ENCODE results near the gene CNTNAP3.
"Not testable (repeated sequence)": the region's sequence is repeated elsewhere in the genome, so short reads cannot be mapped to it uniquely, and the experiment has no call there.

The CNTNAP3 gene

DNA sequence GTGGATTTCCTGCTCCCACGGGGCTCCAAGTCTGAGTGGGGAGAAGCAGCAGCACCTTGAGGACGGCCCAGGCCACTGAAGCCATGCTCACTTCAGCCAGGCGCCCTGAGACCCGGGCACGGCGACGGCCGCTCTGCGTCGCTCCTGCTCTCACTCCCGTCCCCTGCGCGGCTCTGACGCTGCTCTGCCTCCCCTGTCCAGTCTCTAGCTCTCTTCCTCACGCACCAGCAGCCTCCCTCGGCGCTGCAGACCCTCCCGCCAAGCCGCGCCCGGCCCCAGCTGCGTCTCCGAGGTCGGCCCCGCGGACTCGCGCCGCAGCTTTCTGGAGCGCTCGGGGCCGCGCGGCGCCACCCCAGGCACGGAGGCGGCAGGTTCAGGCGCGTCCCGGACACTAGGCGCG is at the start of gene CNTNAP3:
TSS of gene CNTNAP3 (minus strand) at position 188 of the 400 bp plus-strand sequence. CDS start at position 85, 103 bp downstream.
- not testable (repeated sequence) for DNase-seq (ENCODE audit: low read depth)

DNA sequence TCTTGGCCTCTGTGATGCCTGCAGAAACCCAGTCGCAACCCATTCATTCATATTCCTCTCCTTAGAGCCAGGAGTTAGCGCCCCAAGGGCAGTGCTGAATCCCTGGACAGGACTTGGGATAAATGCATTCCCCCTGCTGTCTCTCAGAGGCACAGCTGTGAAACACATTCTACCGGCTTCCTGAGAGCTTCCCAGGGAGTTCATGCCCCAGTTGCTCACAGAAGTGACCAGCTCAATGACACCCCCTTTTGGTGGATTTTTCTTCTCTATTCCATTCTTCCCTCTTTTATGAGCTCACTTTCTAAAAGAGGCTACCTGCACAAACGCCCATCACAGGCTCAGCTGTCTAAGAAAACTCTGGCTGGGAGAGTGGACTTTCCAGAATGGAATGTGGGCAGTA is 8.0 kb downstream of the CNTNAP3 start:
- not testable (repeated sequence) for DNase-seq (ENCODE audit: low read depth)

DNA sequence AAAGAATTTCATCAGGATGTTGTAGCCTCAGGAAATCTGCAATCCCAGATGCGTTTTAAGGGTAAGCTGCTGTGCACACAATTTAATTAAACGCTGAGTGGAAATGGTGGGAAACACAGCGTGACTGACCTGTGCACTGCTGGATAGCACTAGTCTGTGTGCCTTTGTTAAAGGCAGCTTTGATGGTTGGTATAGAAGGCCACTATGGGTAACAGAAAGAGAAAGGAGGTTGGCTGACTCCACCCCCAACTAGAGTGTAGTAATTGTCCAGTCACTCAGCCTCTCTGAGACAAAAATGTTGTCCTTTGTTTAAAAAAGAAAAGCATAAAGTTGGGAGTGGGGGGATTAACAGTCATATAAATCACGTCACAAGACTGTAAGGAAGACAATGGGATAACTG is 45.5 kb downstream of the CNTNAP3 start:
- DNase-seq (ENCODE audit: low read depth): not testable (repeated sequence)

DNA sequence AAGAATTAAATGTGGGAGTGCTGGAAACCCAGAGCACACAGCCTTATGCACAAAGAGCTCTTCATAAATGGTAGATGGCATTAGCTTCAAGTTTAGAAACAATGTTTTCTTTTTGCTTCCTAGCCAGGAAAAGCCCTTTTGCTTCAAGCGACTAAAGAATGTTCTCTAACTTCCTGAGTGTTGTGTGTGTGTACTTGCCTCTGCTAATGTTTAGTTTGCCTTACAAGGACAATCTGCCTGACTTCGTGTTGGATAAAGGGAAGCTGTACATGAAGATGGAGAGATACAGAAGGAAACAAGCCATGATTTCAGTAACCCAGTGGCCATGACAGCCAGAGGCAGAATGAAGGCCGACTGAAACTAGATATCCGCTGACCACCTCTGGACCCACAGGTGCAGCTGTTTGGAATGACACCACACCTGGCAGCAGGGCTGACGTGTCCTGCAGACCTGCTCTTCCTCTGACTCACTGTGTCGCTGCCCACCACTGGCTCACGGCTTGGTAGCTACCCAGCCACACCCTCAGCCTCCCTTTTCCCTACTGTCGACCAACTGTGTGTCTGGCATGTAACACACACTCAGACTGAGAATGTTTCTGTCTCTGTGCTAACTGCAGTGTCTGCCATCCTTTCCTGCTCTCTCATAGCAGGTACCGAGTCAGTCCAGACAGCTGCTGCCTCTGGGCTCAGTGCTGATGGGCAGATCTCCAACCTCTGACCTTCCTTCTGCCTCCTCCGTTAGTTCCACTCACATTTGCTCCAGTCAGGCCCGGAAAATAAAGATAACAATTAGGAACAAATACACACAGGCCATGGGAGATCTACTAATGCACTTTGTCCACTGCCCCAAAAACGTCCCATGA is 55.6 kb downstream of the CNTNAP3 start:
- not testable (repeated sequence) for DNase-seq (ENCODE audit: low read depth)

DNA sequence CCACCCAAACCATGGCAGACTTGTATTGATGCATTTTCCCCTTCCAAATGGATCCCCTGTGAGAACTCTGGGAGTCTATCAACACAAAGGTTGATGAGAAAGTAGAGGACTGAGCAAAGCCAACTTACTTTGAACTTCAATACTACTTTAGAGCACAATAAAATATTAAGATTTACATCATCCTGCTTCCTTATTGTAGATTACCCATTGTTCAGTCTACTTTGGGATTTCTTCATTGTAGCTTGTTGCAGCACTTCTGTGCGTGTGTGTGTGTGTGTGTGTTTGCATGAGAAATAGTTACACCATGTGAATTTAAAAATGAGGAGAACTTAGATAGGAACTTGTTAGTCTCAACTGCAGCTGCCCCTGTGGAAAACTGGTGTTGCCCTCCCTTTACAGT is 72.0 kb downstream of the CNTNAP3 start:
- not testable (repeated sequence) for DNase-seq (ENCODE audit: low read depth)

DNA sequence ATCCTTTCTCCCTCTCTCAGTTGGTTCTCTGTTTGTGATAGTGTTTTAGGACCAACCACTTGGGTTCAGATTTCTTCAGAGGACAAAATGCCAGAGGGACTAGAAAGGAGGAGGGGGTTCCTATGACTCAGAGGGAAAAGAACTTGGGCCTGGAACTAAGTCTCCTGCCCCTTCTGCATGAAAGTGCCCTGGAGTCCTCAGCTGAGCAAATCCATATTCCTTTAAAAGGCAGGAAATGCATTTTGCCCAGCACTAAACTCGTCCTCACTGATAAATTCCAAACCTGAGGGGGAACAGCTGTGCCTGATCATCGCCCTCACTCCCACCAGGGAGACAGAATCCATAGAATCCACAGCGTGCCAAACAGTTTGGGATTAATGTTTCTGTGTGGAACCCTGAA is 78.2 kb downstream of the CNTNAP3 start:
- not testable (repeated sequence) for DNase-seq (ENCODE audit: low read depth)

DNA sequence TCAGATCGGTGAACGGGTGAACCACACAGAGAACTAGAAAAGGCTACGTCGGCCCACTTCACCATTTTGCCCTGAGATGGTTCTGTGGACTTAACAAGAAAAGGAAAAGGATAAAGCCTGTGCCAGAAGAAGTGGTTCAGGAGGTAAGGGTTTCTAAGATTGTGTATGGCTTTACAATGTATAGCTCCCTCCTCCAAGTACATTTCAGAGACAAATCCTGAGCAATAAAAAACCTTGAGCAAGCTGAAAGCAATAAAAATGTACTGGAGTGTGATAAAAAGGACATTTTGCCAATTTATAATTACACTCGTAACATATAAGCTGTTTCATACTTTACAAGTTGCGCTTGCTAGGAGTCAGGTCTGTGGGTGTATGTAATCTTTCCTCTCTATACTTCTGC is 81.3 kb downstream of the CNTNAP3 start:
- DNase-seq (ENCODE audit: low read depth): not testable (repeated sequence)

DNA sequence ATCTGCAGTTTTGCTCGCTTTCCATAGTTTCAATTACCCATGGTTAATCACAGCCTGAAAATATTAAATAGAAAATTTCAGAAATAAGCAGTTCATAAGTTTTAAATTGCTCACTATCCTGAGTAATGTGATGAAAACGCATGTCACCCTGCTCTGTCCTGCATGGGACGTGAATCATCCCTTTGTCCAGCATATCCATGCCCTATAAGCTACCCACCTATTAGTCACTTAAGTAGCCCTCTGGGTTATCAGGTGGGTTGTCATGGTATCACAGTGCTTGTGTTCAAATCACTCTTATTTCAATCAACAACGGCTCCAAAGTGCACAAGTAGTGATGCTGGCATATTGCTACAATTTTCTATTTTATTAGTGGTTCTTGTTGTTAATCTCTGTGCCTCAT is 82.1 kb downstream of the CNTNAP3 start:
- DNase-seq (ENCODE audit: low read depth): not testable (repeated sequence)

DNA sequence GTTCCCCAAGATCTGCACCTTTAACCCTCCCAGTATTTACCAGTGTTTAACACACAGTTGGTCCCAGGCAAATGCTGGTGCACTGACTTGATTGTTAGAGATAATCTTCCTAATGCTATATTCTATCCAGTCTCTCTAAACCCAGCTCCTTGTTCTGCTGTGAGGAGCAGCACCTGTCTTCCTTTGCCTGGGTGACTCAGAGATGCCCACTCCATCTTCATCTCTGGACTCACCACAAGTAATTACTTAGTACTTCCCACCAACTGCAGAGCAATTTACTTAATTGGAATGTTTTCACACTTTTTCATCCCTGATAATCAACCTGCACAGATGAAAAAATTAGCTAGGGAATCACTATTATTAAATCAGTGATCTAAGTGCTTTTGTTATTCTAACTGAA is 87.6 kb downstream of the CNTNAP3 start:
- not testable (repeated sequence) for DNase-seq (ENCODE audit: low read depth)

DNA sequence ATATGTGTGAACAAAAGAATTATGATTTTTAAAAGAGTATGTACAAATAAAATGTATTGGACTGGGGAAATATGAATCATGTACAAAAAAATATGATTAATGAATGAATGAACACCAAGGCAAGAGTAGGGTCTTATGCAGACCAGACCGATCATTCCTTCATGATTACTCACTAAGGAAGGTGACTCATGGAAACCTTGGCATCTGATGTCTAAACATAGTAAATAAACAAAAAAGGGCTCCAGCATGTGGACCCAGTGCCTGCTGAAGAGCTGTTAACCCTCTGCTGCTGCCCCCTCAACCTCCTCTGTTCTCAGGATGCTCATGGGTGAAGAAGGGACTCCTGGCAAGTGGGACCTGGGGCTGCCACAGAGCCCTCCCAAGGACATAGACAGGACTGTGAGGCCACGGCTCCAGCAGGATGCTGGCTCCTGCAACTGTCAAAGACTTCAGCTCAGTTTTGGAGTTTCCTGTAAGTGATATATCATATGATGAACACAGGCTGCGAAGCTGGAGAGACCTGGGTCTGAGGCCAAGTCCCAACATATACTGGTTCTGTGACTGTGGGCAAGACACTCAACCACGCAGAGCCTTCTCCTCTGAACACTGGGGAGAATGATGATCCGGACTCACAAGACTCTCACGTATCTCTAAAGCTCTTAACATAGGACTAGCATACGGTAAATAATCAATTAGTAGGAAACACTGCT is 89.8 kb downstream of the CNTNAP3 start:
- DNase-seq (ENCODE audit: low read depth): not testable (repeated sequence)

DNA sequence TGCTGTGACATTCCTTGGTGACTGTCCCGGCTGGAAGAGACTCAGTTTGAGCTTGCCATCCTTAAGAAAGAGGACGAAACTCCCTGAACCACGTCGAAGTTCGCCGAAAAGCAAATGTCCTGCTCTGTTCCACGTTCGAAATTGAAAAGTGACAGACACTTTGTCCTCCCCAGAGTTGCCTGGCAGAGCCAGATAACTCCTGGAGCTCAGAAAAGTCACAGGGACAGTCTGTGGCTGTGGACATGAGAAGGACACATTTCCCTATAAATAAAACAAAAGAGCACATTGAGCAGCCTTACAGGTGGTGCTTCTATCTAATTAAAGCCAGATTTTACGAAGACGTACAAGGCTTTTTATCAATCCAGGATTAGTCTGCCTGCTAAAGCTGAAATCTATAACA is 116.6 kb downstream of the CNTNAP3 start:
- DNase-seq (ENCODE audit: low read depth): not testable (repeated sequence)

DNA sequence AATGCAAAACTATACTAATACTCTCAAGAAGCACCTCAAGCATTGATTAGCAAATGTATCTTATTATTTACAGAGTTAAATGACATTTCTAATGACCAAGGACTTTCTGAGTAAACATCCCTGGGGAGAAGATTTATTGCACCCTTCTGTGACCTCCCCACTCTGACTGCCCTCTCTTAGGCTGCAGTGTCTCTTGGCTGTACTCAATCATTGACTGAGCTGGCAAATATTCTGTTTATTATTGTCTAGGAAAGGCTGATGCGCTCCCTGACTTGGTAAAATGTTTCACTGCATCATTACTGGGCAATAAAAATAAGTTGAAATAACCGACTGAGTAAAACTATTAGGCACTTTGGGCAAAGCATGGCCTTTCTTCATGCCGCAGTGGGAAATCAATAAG is 130.3 kb downstream of the CNTNAP3 start:
- DNase-seq (ENCODE audit: low read depth): not testable (repeated sequence)

DNA sequence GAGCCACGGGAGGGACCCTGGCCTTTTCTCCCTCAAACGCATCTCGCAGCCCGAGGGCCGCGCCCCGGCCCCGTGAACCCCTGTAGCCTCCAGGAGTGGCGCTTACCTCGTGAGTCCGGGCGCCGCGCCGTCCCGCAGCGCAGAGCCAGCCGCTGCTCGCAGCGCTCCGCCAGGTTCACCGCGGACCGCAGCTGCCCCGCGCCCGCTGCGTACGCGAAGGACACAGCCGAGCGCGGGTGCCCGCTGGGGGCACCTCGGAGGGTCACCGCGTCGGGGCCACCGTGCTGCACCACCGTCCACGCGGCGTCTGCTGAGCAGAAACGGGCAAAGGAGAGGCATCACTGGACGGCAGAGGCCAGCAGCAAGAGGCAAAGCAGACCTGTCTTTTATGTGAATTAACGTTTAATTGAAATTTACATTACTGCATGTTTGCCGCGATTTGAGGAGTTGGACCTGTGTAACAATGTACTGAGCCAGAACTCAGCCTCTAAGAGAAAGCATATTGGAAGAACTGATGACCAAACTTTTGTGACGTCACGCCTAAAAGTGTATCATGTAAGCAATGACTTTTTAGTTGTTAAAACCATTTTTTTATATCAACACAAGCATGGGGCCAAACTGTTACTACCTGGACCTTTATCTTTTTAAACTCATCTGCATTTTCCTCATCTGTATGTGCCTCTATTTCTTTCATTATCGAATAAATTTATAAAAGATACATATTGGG is 155.0 kb downstream of the CNTNAP3 start:
- not testable (repeated sequence) for DNase-seq (ENCODE audit: low read depth)

DNA sequence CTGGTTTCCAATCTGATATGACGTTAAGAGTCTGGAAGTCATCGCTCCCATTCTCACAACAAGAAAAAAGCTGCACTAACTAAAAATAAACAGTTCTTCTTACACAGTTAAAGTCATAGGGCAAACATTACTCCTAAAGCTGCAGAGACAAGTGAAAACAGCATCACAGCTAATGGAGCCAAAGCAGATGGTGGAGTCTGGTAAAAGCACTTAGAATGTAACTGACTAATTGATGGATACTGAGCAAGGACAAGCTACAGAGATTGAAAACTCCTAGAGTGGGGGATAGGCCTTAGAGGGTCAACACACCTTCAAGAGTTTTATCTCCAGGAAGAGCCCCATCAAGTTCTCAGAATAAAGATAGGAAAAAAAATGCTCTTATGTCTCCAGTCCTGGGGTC is 166.6 kb downstream of the CNTNAP3 start:
- not testable (repeated sequence) for DNase-seq (ENCODE audit: low read depth)

DNA sequence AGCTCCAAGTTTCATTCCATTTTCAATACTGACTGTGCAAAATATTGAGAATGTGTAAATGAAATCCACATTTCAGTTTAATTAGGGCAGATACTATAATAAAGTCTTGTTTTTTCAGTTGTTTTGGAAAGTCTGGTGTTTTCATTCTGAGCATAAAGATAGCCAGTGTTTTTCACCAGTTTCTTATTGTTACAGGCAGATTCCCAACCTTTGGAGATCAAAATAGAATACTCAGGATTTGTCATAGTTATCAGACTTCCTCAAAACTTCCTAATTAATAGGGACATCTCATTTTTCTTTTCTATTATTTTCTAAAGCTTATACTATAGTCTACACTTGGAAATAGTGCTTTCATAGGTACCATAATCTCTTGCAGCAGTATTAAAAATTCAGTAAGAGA is 176.2 kb downstream of the CNTNAP3 start:
- not testable (repeated sequence) for DNase-seq (ENCODE audit: low read depth)

DNA sequence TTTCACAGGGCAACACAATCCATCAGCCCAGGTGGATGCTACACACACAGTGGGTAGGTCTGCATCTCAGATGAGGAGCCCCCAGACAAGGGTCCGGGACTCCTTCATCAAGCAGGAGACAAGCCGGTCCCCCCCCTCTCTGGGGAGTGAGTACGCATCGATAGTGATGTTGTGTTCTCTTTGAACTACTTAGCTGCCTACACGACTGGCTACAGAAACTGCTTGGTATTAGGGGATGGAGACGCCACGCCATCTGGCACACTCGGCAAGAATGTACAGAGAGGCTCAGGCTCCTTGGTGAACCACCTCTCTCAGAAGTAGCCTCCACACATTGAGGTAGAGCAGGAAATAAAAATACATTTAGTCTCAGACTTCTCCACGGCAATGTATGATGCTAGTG is 179.8 kb downstream of the CNTNAP3 start:
- DNase-seq (ENCODE audit: low read depth): no peak

DNA sequence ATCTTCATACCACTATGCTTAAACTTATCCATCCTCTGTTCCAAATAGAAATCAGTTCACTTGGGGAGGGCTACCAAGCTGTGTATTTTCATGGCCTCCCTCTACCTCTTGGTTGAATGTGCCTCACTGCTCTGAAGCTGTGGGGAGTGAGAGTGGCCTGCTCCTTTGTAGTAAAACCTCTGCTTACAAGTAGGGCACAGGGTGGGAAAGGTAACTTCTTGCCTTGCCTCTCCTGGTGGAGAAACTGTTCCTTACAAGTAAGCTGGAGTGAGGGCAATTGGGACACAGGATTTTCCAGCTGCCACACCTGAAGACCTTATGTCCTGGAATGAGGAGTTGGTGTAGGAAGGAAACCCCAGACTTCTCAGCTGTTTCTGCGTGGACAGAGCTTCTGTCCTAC is 190.8 kb downstream of the CNTNAP3 start:
- not testable (repeated sequence) for DNase-seq (ENCODE audit: low read depth)

DNA sequence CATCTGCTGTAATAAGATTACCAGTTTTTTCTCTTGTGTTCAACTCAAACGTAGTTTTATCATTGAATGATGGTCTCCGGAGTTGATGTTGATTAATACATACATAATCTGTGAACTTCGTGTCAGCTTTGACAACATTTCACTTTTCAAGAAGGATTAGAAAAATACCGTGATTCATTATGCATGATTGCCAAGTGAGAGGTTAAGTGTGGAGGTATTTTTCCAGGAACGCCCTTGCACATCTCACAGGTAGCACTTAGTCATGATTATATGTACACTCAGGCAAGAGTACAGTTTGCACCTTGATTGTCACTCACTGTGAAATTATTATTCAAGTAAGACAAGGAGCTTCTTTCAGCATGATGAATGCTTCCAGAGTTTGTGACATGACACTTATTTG is 202.7 kb downstream of the CNTNAP3 start:
- not testable (repeated sequence) for DNase-seq (ENCODE audit: low read depth)

DNA sequence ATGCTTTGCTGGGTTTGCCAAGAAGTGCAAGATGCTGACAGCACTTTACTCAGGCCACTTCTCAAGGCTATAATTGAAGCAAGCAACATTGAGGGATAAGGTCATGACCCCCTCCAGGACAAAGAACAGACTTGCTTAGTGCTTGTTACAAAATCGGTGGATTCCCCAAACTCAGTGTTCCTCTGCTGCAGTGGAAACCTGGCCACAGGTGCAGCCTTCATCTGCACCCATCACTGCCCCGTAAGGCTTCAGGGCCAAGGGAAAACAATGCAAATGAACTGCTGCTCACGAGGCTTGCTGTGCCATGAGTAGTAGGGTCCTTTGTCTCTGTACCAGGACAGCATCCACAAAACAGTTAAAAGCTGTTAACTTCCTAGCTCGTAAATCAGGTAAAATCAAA is 205.4 kb downstream of the CNTNAP3 start:
- not testable (repeated sequence) for DNase-seq (ENCODE audit: low read depth)

DNA sequence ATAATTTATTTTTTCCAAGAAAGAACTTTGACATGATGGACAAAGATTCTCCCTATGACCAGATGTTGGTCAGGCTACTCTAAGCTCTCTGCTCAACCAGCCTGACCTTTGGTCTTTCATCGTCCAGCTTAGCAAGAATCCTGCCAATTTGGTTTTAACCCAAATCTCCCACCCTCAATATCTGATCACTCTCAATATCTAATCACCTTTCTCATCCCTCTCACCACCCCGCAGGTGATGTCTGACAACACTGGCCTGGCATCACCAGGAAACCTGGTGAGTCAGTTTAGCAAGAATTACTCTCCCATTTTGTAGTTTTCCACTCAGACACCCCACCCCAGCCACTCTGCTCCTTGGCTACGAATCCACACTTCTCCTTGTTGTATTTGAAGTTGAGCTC is 207.9 kb downstream of the CNTNAP3 start:
- DNase-seq (ENCODE audit: low read depth): not testable (repeated sequence)

DNA sequence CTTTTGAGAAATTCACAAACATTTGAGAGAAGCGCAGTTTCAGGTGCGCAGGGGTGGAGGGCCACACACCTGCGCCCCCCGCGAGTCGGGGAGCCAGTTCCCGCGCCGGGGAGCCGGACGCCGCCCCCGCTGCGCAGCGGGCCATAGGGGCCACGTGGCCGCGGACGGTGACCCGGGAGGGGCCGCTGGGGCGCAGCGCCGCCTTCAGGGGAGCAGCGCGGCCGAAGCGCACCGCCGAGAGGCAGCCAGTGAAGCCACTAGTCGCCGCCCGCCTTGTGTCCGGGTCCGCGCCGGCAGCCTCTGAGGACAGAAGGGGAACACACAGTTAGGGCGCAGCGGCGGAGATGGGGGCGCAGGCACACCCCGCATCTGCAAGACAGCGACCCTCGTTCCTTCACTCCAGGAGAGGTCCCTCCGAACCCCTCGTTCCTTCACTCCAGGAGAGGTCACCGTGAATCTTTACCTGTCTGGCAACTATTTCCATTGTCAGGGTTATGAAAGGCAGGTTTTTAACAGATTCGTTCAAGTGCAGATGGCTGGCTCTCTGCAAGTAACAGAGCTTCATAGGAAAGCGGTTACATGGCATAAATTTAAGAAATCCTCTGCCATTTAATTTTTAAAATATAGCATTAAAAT is 209.2 kb downstream of the CNTNAP3 start:
- not testable (repeated sequence) for DNase-seq (ENCODE audit: low read depth)

DNA sequence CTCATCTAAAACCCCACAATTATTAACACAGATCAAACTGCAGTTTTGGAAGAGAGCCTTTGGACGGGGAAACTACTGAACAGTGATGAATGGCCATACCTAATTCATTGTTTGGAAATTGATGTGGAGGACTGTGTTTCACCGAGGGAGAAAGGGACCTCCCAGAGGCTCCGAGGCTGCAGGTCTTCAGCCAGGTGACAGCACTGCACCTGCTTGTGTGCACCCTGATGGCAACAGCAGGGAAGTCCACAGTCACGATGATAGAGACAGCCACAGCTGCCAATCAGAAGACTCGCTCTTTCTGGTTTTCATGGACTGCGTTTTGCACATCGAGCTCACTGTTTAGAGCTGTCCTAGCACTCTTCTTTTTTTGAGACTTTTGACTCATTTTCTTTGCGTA is 214.4 kb downstream of the CNTNAP3 start:
- not testable (repeated sequence) for DNase-seq (ENCODE audit: low read depth)

Data from stimulated activated CD4-positive, alpha-beta T cell treated with anti-CD3 and anti-CD28 coated beads, Interleukin-2, amount 100 ng/mL, for 4 hours (primary cell).